HEK293 (cell line): ENCODE measurements around the gene NUDT5.
A peak's percentile ranks its signal among the peaks of the same experiment; 100 is the strongest.

Experiments used
- CTCF ChIA-PET: fragments of 350-600 bp; formaldehyde crosslinking; extraction: SDS; loops from one replicate; lab custom pipeline; 2021; ENCODE audit warnings: antibody characterized with exemption; lab: Yijun Ruan, JAX
- POLR2A ChIA-PET: fragments of 300-600 bp; formaldehyde crosslinking; extraction: SDS; loops from one replicate; lab custom pipeline; 2020; ENCODE audit warnings: antibody characterized with exemption, inconsistent platforms; lab: Yijun Ruan, JAX
- H3K27ac ChIP-seq: fragments of 200-500 bp; sonication (Bioruptor generic); 2 replicates; pipeline ENCODE4 v1.5.1; 2014; ENCODE audit warnings: low read depth, low read length, control low read depth, inconsistent platforms; ENCODE audit errors: extremely low read depth
- H3K36me3 ChIP-seq, 2 experiments: fragments of 200-500 bp in 1 of 2; sonication (Bioruptor generic) in 1 of 2; 1 replicate in 1 of 2; 2 replicates in 1 of 2; pipeline ENCODE4 v1.5.1; 2014 to 2017; ENCODE audit warnings: inconsistent platforms in 2 of 2, low read length in 2 of 2; ENCODE audit not compliant: control insufficient read depth in 2 of 2, insufficient read depth in 1 of 2
- H3K4me1 ChIP-seq: fragments of 200-500 bp; sonication (Bioruptor generic); 2 replicates; pipeline ENCODE4 v1.5.1; 2014; ENCODE audit warnings: mild to moderate bottlenecking, low read length, inconsistent platforms; ENCODE audit not compliant: control insufficient read depth, insufficient read depth
- H3K4me3 ChIP-seq: 2 replicates; pipeline ENCODE4 v1.5.1; 2011; ENCODE audit warnings: low read depth, mild to moderate bottlenecking, control low read depth, low read length, moderate library complexity
- H3K9me3 ChIP-seq: fragments of 200-500 bp; sonication (Bioruptor generic); 2 replicates; pipeline ENCODE4 v1.5.1; 2014; ENCODE audit warnings: low read depth, low read length, inconsistent platforms; ENCODE audit not compliant: control insufficient read depth, insufficient read depth
- INSM2 ChIP-seq: fragments of 450-650 bp; formaldehyde crosslinking; IDR thresholded peaks from 2 replicates; pipeline ENCODE4 v1.5.1; 2016; ENCODE audit warnings: missing biosample characterization, missing genetic modification characterization
- MEIS1 ChIP-seq: sonication (generic); formaldehyde crosslinking; IDR thresholded peaks from 2 replicates; pipeline ENCODE4 v1.8.1; 2022; ENCODE audit warnings: missing genetic modification reagents, mild to moderate bottlenecking, borderline replicate concordance
- PRDM1 ChIP-seq: fragments of 450-650 bp; formaldehyde crosslinking; IDR thresholded peaks from 2 replicates; pipeline ENCODE4; 2016; ENCODE audit warnings: missing biosample characterization, missing genetic modification characterization
- ZNF266 ChIP-seq: fragments of 450-650 bp; formaldehyde crosslinking; IDR thresholded peaks from 2 replicates; pipeline ENCODE4 v1.5.1; 2016; ENCODE audit warnings: missing biosample characterization, missing genetic modification characterization, low read depth
- ZNF324 ChIP-seq: fragments of 450-650 bp; formaldehyde crosslinking; IDR thresholded peaks from 2 replicates; pipeline ENCODE4 v1.5.1; 2016; ENCODE audit warnings: missing biosample characterization, missing genetic modification characterization
- ZNF600 ChIP-seq: fragments of 450-650 bp; formaldehyde crosslinking; IDR thresholded peaks from 2 replicates; pipeline ENCODE4 v1.5.1; 2016; ENCODE audit warnings: missing biosample characterization, missing genetic modification characterization
- ZNF626 ChIP-seq: fragments of 450-650 bp; sonication (Bioruptor Pico); formaldehyde crosslinking; IDR thresholded peaks from 2 replicates; pipeline ENCODE4 v1.5.1; 2018; ENCODE audit warnings: missing biosample characterization, missing genetic modification characterization, inconsistent platforms
- ZNF658 ChIP-seq: fragments of 450-650 bp; formaldehyde crosslinking; IDR thresholded peaks from 2 replicates; pipeline ENCODE4; 2016; ENCODE audit warnings: missing biosample characterization, missing genetic modification characterization
- ZNF670 ChIP-seq: fragments of 450-650 bp; formaldehyde crosslinking; IDR thresholded peaks from 2 replicates; pipeline ENCODE4 v1.5.1; 2016; ENCODE audit warnings: missing biosample characterization, missing genetic modification characterization, low read depth
- ZNF791 ChIP-seq: fragments of 450-650 bp; formaldehyde crosslinking; IDR thresholded peaks from 2 replicates; pipeline ENCODE4 v1.5.1; 2016; ENCODE audit warnings: missing biosample characterization, missing genetic modification characterization
- TF ChIP-seq, protein P1 (sequence below): fragments of 450-650 bp; formaldehyde crosslinking; IDR thresholded peaks from 2 replicates; pipeline ENCODE4 v1.5.1; 2016; ENCODE audit warnings: missing biosample characterization, missing genetic modification characterization
- TF ChIP-seq, protein P2 (sequence below): fragments of 450-650 bp; formaldehyde crosslinking; IDR thresholded peaks from 2 replicates; pipeline ENCODE4 v1.5.1; 2016; ENCODE audit warnings: missing biosample characterization, missing genetic modification characterization
- TF ChIP-seq, protein P3 (sequence below): fragments of 450-650 bp; IDR thresholded peaks from 2 replicates; pipeline ENCODE4 v1.5.1; 2018; ENCODE audit warnings: missing biosample characterization, mild to moderate bottlenecking, missing genetic modification characterization
- TF ChIP-seq, protein P4 (sequence below): fragments of 450-650 bp; formaldehyde crosslinking; IDR thresholded peaks from 2 replicates; pipeline ENCODE4 v1.5.1; 2016; ENCODE audit warnings: missing biosample characterization, missing genetic modification characterization

NUDT5 gene

GRCh38 chr10:12129222-12130111 is 66.2 kb downstream of the NUDT5 start, which contains the start of gene SEC61A2 (continued):
- TF ChIP-seq, protein P1, sequence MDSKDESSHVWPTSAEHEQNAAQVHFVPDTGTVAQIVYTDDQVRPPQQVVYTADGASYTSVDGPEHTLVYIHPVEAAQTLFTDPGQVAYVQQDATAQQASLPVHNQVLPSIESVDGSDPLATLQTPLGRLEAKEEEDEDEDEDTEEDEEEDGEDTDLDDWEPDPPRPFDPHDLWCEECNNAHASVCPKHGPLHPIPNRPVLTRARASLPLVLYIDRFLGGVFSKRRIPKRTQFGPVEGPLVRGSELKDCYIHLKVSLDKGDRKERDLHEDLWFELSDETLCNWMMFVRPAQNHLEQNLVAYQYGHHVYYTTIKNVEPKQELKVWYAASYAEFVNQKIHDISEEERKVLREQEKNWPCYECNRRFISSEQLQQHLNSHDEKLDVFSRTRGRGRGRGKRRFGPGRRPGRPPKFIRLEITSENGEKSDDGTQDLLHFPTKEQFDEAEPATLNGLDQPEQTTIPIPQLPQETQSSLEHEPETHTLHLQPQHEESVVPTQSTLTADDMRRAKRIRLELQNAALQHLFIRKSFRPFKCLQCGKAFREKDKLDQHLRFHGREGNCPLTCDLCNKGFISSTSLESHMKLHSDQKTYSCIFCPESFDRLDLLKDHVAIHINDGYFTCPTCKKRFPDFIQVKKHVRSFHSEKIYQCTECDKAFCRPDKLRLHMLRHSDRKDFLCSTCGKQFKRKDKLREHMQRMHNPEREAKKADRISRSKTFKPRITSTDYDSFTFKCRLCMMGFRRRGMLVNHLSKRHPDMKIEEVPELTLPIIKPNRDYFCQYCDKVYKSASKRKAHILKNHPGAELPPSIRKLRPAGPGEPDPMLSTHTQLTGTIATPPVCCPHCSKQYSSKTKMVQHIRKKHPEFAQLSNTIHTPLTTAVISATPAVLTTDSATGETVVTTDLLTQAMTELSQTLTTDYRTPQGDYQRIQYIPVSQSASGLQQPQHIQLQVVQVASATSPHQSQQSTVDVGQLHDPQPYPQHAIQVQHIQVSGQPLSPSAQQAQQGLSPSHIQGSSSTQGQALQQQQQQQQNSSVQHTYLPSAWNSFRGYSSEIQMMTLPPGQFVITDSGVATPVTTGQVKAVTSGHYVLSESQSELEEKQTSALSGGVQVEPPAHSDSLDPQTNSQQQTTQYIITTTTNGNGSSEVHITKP = peak; percentile 95
- no peak for TF ChIP-seq ZNF266 (tag by site-specific recombination)
- TF ChIP-seq, protein P2, sequence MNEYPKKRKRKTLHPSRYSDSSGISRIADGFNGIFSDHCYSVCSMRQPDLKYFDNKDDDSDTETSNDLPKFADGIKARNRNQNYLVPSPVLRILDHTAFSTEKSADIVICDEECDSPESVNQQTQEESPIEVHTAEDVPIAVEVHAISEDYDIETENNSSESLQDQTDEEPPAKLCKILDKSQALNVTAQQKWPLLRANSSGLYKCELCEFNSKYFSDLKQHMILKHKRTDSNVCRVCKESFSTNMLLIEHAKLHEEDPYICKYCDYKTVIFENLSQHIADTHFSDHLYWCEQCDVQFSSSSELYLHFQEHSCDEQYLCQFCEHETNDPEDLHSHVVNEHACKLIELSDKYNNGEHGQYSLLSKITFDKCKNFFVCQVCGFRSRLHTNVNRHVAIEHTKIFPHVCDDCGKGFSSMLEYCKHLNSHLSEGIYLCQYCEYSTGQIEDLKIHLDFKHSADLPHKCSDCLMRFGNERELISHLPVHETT = 0 out of 2 replicates have a peak, but pooled peaks have one; percentile 17
- no peak for TF ChIP-seq ZNF658 (tag by site-specific recombination)
- TF ChIP-seq INSM2 (tag by site-specific recombination) = peak; percentile 25; the same call in 1 of the 2 replicates
- 0 out of 2 replicates have a peak, but pooled peaks have one; percentile 33 for TF ChIP-seq ZNF791 (tag by site-specific recombination)
- no peak for TF ChIP-seq ZNF670 (tag by site-specific recombination)
- 0 out of 2 replicates have a peak, but pooled peaks have one; percentile 26 for TF ChIP-seq ZNF324 (tag by site-specific recombination)
- TF ChIP-seq, protein P3, sequence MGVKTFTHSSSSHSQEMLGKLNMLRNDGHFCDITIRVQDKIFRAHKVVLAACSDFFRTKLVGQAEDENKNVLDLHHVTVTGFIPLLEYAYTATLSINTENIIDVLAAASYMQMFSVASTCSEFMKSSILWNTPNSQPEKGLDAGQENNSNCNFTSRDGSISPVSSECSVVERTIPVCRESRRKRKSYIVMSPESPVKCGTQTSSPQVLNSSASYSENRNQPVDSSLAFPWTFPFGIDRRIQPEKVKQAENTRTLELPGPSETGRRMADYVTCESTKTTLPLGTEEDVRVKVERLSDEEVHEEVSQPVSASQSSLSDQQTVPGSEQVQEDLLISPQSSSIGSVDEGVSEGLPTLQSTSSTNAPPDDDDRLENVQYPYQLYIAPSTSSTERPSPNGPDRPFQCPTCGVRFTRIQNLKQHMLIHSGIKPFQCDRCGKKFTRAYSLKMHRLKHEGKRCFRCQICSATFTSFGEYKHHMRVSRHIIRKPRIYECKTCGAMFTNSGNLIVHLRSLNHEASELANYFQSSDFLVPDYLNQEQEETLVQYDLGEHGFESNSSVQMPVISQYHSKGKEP (tag by site-specific recombination) = 0 out of 2 replicates have a peak, but pooled peaks have one; percentile 28

DNA sequence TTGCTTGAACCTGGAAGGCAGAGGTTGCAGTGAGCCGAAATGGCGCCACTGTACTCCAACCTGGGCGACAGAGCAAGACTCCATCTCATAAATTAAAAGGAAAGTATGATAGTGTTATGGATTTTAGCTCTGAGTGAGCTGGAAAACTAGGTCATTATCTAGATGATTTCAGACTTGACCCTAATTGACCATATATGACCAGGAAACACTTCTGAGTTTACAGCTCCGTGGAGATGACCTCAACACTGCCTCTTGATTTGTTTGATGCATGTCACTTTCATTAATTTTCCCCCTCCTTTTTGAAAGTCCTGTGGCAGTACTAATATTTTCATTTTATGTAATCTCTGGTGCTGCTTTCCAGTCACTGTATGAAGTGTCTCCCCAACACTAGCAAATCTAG is 74.0 kb downstream of the NUDT5 start:
- TF ChIP-seq, protein P4, sequence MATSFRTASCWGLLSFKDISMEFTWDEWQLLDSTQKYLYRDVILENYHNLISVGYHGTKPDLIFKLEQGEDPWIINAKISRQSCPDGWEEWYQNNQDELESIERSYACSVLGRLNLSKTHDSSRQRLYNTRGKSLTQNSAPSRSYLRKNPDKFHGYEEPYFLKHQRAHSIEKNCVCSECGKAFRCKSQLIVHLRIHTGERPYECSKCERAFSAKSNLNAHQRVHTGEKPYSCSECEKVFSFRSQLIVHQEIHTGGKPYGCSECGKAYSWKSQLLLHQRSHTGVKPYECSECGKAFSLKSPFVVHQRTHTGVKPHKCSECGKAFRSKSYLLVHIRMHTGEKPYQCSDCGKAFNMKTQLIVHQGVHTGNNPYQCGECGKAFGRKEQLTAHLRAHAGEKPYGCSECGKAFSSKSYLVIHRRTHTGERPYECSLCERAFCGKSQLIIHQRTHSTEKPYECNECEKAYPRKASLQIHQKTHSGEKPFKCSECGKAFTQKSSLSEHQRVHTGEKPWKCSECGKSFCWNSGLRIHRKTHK (tag by site-specific recombination) = no peak
- TF ChIP-seq ZNF600 (tag by site-specific recombination) (peak; percentile 48; the same call in 1 of the 2 replicates), PRDM1 (tag by site-specific recombination) (no peak), ZNF626 (tag by site-specific recombination) (no peak), MEIS1 (no peak)
- Histone ChIP-seq H3K36me3 (peaks cover 34 to 46% of the 10 kb centered on the region in 2 experiments; a peak in 2 of 3 replicates), H3K4me3 (no peak overlapping the region), H3K4me1 (no peaks in the 10 kb centered on the region), H3K27ac (no peak overlapping the region), H3K9me3 (no peaks in the 10 kb centered on the region)
- CTCF ChIA-PET = no interaction called here
- POLR2A ChIA-PET = no interaction called here
